Neuronal stem cell (in vitro differentiated cells): ENCODE measurements around the gene ETV6.

ENCODE experiments used
- DNase-seq: peaks from one replicate; pipeline ENCODE4 v3.0.0-alpha.2; 2013; ENCODE audit warnings: low spot score
- H2AFZ ChIP-seq: one replicate; pipeline ENCODE4 v1.6.1; 2013; ENCODE audit warnings: mild to moderate bottlenecking, low read length, inconsistent platforms
- H2AK5ac ChIP-seq: 2 replicates; pipeline ENCODE4 v1.6.1; 2013; ENCODE audit warnings: low read depth, mild to moderate bottlenecking, inconsistent platforms, low read length, moderate library complexity, mixed read lengths
- H2BK120ac ChIP-seq: 2 replicates; pipeline ENCODE4 v1.6.1; 2013; ENCODE audit warnings: low read depth, mild to moderate bottlenecking, inconsistent platforms, low read length, moderate library complexity, mixed read lengths
- H2BK12ac ChIP-seq: one replicate; pipeline ENCODE4 v1.6.1; 2013; ENCODE audit warnings: low read length, inconsistent platforms
- H2BK15ac ChIP-seq: 2 replicates; pipeline ENCODE4 v1.6.1; 2013; ENCODE audit warnings: mild to moderate bottlenecking, low read length, inconsistent platforms, mixed read lengths
- H2BK5ac ChIP-seq: one replicate; pipeline ENCODE4 v1.6.1; 2013; ENCODE audit warnings: inconsistent platforms, mild to moderate bottlenecking, low read length, moderate library complexity
- H3K14ac ChIP-seq: one replicate; pipeline ENCODE4 v1.6.1; 2013; ENCODE audit warnings: low read length, inconsistent platforms
- H3K18ac ChIP-seq: 2 replicates; pipeline ENCODE4 v1.6.1; 2013; ENCODE audit warnings: low read length, inconsistent platforms
- H3K23ac ChIP-seq: 2 replicates; pipeline ENCODE4 v1.6.1; 2013; ENCODE audit warnings: low read depth, mild to moderate bottlenecking, mixed read lengths, low read length, inconsistent platforms; ENCODE audit not compliant: poor library complexity
- H3K27ac ChIP-seq: replicated peaks from 3 replicates; pipeline ENCODE4 v1.5.1; 2013; ENCODE audit warnings: low read length, inconsistent platforms
- H3K27me3 ChIP-seq, 3 experiments: 2 replicates each; pipeline ENCODE4 v1.6.1; 2013; ENCODE audit warnings: low read length in 3 of 3, mild to moderate bottlenecking in 2 of 3, inconsistent platforms in 1 of 3, low read depth in 1 of 3, mixed read lengths in 1 of 3, moderate library complexity in 1 of 3; ENCODE audit not compliant: control insufficient read depth in 3 of 3, insufficient read depth in 3 of 3
- H3K36me3 ChIP-seq, 2 donors: replicated peaks in 1 of 2; 2 replicates each; pipeline ENCODE4 v1.6.1; 2013; ENCODE audit warnings: low read length in 2 of 2; ENCODE audit not compliant: control insufficient read depth in 2 of 2, insufficient read depth in 2 of 2
- H3K4ac ChIP-seq: 2 replicates; pipeline ENCODE4 v1.6.1; 2013; ENCODE audit warnings: inconsistent platforms, mild to moderate bottlenecking, low read length, moderate library complexity
- H3K4me1 ChIP-seq, 2 donors: 1 replicate in 1 of 2; 2 replicates in 1 of 2; pipeline ENCODE4 v1.6.1; 2013; ENCODE audit warnings: low read length in 2 of 2, low read depth in 1 of 2; ENCODE audit not compliant: control insufficient read depth in 2 of 2, insufficient read depth in 1 of 2
- H3K4me2 ChIP-seq: one replicate; pipeline ENCODE4 v1.6.1; 2013; ENCODE audit warnings: mild to moderate bottlenecking, low read length, inconsistent platforms; ENCODE audit not compliant: insufficient read depth, poor library complexity, severe bottlenecking
- H3K4me3 ChIP-seq, 2 donors: 2 replicates each; pipeline ENCODE4 v1.5.1; 2013; ENCODE audit warnings: low read length in 2 of 2, mild to moderate bottlenecking in 2 of 2, inconsistent platforms in 1 of 2, moderate library complexity in 1 of 2
- H3K79me1 ChIP-seq: one replicate; pipeline ENCODE4 v1.6.1; 2013; ENCODE audit warnings: low read depth, mild to moderate bottlenecking, inconsistent platforms, low read length, moderate library complexity
- H3K9ac ChIP-seq: one replicate; pipeline ENCODE4 v1.6.1; 2013; ENCODE audit warnings: mild to moderate bottlenecking, low read depth, low read length, inconsistent platforms; ENCODE audit not compliant: poor library complexity
- H3K9me3 ChIP-seq, 2 donors: replicated peaks in 1 of 2; 2 replicates each; pipeline versions ENCODE3 to v1.6.1; 2013; ENCODE audit warnings: low read length in 2 of 2, mild to moderate bottlenecking in 2 of 2, inconsistent platforms in 1 of 2, low read depth in 1 of 2, mixed read lengths in 1 of 2, moderate library complexity in 1 of 2; ENCODE audit not compliant: control insufficient read depth in 2 of 2, insufficient read depth in 1 of 2
- H4K8ac ChIP-seq: one replicate; pipeline ENCODE4 v1.6.1; 2013; ENCODE audit warnings: low read depth, mild to moderate bottlenecking, inconsistent platforms, low read length, moderate library complexity
- H4K91ac ChIP-seq: one replicate; pipeline ENCODE4 v1.6.1; 2013; ENCODE audit warnings: low read length, low read depth, mild to moderate bottlenecking, inconsistent platforms; ENCODE audit not compliant: poor library complexity
- WGBS, 2 donors: extraction: QIAGEN DNeasy Blood & Tissue Kit; methylation state at CpG; one replicate each; pipeline ENCODE4 v1.1.7; 2013; ENCODE audit warnings: missing lambda C conversion rate in 2 of 2, mixed read lengths in 1 of 2; ENCODE audit not compliant: insufficient read length in 2 of 2, insufficient replicate concordance in 1 of 2; ENCODE audit errors: extremely low coverage in 2 of 2; 5-methylcytosine and 5-hydroxymethylcytosine counted together

Gene ETV6

GRCh38 chr12:11633968-11634367, 15.5 kb upstream of the ETV6 start:
- no peak overlapping the region for H3K18ac ChIP-seq
- DNase-seq: no peak
- no peak overlapping the region for H4K91ac ChIP-seq
- no peak overlapping the region for H3K4me2 ChIP-seq
- no peaks in the 10 kb centered on the region for H3K36me3 ChIP-seq
- H2AFZ ChIP-seq: no peak overlapping the region
- H2AK5ac ChIP-seq: no peak overlapping the region
- no CpG with 5 or more reads among the region's 6 CpGs for WGBS, 2 donors
- no peak overlapping the region for H2BK12ac ChIP-seq
- H2BK5ac ChIP-seq: no peak overlapping the region
- H3K4me3 ChIP-seq: no peak overlapping the region
- no peak overlapping the region for H2BK120ac ChIP-seq
- no peak overlapping the region for H3K9ac ChIP-seq
- H3K27me3 ChIP-seq: no peaks in the 10 kb centered on the region
- no peak overlapping the region for H2BK15ac ChIP-seq
- peaks cover 0 to 3% of the 10 kb centered on the region in 2 donors for H3K4me1 ChIP-seq
- H4K8ac ChIP-seq: no peak overlapping the region
- no peak overlapping the region for H3K14ac ChIP-seq
- peaks cover 8 to 16% of the 10 kb centered on the region in 2 donors for H3K9me3 ChIP-seq
- no peak overlapping the region for H3K4ac ChIP-seq
- H3K27ac ChIP-seq: no peak overlapping the region
- H3K79me1 ChIP-seq: no peaks in the 10 kb centered on the region
- H3K23ac ChIP-seq: no peak overlapping the region

DNA sequence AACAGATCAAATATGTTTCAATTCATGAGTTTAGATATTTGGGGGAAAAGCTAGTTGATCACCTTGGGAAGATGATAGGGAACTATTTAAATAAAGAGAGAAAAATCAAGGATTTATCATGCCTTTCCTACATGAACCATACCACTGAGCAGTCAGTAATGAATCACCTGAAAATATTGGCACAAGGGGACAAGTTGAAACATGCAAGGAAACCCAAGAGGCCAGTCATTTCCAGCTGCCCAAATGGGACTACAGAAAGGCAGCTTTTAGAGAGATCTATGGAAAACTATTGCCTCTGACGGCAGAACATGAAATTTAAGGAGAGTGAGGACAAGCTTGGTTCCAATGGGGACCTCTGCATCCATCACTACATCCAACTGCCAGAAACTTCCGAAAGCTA, 14.1 kb upstream of the ETV6 start:
- no peak overlapping the region for H3K23ac ChIP-seq
- peaks cover 1% of the 10 kb centered on the region for H3K79me1 ChIP-seq
- DNase-seq: no peak
- no peak overlapping the region for H3K4me2 ChIP-seq
- H4K91ac ChIP-seq: no peak overlapping the region
- H3K27me3 ChIP-seq: no peaks in the 10 kb centered on the region
- H3K36me3 ChIP-seq: no peaks in the 10 kb centered on the region
- H2BK15ac ChIP-seq: no peak overlapping the region
- no peaks in the 10 kb centered on the region for H3K4me1 ChIP-seq
- peaks cover 8 to 16% of the 10 kb centered on the region in 2 donors for H3K9me3 ChIP-seq
- no peak overlapping the region for H2BK120ac ChIP-seq
- no peak overlapping the region for H3K4ac ChIP-seq
- no peak overlapping the region for H3K18ac ChIP-seq
- H3K27ac ChIP-seq: no peak overlapping the region
- H3K14ac ChIP-seq: no peak overlapping the region
- H2AK5ac ChIP-seq: no peak overlapping the region
- H3K9ac ChIP-seq: no peak overlapping the region
- no peak overlapping the region for H2AFZ ChIP-seq
- no peak overlapping the region for H4K8ac ChIP-seq
- no peak overlapping the region for H3K4me3 ChIP-seq
- no CpG with 5 or more reads among the region's 2 CpGs for WGBS, 2 donors
- no peak overlapping the region for H2BK5ac ChIP-seq
- H2BK12ac ChIP-seq: no peak overlapping the region

GRCh38 chr12:11638315-11638916, 11.1 kb upstream of the ETV6 start:
- Histone ChIP-seq H4K91ac (no peak overlapping the region), H3K27ac (no peak overlapping the region), H2BK5ac (no peak overlapping the region), H2BK120ac (no peak overlapping the region), H3K4ac (no peak overlapping the region), H3K27me3 (no peaks in the 10 kb centered on the region), H3K14ac (no peak overlapping the region), H3K4me1 (peaks cover 0 to 4% of the 10 kb centered on the region in 2 donors), H3K4me2 (no peak overlapping the region), H3K4me3 (no peak overlapping the region), H3K36me3 (no peaks in the 10 kb centered on the region), H2AK5ac (no peak overlapping the region), H4K8ac (no peak overlapping the region), H2BK15ac (no peak overlapping the region), H3K23ac (no peak overlapping the region), H3K9me3 (peaks cover 8 to 16% of the 10 kb centered on the region in 2 donors), H2AFZ (no peak overlapping the region), H2BK12ac (no peak overlapping the region), H3K18ac (no peak overlapping the region), H3K79me1 (peaks cover 1% of the 10 kb centered on the region), H3K9ac (no peak overlapping the region)
- no CpG with 5 or more reads among the region's 3 CpGs for WGBS, 2 donors
- DNase-seq: no peak

GRCh38 chr12:11639454-11639853, 10.0 kb upstream of the ETV6 start:
- Histone ChIP-seq H2AFZ (no peak overlapping the region), H3K18ac (no peak overlapping the region), H3K4me2 (no peak overlapping the region), H3K9ac (no peak overlapping the region), H3K36me3 (no peaks in the 10 kb centered on the region), H3K79me1 (peaks cover 1% of the 10 kb centered on the region), H3K27ac (no peak overlapping the region), H2BK12ac (no peak overlapping the region), H3K14ac (no peak overlapping the region), H4K91ac (no peak overlapping the region), H3K9me3 (peaks cover 8 to 16% of the 10 kb centered on the region in 2 donors), H3K23ac (no peak overlapping the region), H4K8ac (no peak overlapping the region), H2BK15ac (no peak overlapping the region), H2AK5ac (no peak overlapping the region), H3K4ac (no peak overlapping the region), H2BK120ac (no peak overlapping the region), H3K27me3 (no peaks in the 10 kb centered on the region), H3K4me1 (peaks cover 0 to 4% of the 10 kb centered on the region in 2 donors), H2BK5ac (no peak overlapping the region), H3K4me3 (no peak overlapping the region)
- no CpG with 5 or more reads among the region's 5 CpGs for WGBS, 2 donors
- DNase-seq: no peak
